NCI-H1092 (cell line): ENCODE data around the gene ANKRD11.
A peak's percentile ranks its signal among the peaks of the same experiment; 100 is the strongest.

Experiments used
- DNase-seq: peaks from one replicate; lab custom pipeline; 2025; lab: John Stamatoyannopoulos, UW

Gene ANKRD11

DNA sequence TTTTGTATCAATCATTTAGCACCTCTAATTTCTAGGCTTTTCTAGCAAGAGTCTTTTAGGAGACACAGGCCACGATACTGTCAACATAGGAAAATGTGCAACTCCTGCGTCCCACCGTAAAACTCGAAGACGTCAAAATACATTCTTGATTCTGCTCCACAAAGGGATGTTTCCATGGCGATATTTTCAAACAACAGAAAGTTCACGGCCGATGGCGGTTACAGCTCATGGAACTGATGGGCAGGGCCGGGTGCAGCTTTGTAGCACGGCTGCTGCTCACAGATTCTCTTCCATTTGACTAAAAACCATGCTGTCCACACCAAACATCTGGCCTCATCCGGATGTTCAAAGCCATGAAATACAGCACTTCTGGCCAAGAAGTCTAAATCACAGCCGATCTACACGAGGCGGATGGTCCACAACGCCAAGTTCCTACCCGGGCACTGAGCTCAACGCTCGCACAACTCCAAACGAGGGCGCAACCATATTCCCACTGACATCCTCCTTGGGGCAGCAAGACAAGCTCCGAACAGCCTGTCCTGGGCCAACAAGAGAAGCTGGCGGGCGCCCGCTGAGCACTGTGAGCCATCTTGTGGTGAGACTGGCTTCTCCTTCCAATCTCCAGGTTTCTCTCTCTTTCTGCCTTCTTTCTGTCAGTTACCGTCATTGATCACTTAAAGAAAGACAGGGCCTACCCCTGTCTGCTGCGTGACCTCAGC is 193.0 kb downstream of the ANKRD11 start:
- no peak for DNase-seq

DNA sequence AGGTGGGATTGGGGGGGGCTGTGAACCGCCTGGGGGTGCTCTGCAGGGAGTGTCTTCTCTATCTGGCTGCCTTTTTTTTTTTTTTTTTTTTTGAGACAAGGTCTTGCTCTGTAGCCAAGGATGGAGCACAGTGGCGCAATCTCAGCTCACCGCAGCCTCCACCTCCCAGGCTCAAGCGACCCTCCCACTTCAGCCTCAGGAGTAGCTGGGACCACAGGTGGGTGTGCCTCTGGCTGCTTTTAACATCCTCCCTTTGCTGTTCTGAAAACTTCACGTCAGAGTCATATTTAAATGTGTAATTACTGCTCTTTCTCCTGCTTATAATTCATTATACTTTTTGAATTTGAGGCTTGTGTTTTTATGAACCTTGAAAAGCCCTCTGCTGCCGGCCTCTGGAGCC is 194.4 kb downstream of the ANKRD11 start:
- no peak for DNase-seq

DNA sequence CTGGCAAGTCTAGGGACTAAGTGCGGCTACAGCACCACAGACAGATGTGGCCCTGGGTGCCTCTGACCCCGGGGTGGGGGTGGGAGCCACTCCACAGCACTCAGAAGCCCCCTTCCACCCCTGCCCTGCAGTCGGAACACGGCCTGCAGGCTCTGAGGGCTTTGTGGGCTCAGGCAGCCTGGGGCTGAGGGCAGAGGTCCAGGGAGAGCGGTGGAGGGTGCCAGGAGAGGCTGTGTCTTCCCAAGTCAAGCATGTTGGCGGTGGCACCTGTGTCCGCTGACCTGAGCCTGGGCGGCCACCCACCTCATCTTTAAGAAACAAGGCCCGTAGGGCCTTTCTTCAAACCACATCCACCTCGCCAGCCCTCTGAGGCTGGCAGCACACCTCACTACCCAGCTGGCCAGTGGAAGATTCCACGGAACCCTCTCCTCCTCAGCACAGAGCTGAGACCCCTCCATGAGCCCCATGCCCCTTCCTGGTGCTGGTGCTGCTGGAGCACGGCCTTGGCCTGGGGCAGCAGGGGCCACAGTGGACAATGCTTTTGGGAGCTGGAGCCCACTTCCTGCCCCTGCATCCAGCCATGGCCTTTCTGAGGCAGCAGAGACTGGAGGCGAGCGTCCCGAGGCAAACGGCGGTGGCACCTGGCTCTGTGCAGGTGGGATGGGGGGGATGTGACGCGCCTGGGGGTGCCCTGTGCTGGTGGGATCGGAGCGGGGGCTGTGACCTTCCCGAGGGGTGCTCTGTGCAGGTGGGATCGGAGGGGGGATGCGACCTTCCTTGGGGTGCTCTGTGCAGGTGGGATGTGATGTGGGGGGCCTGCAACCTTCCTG is 195.1 kb downstream of the ANKRD11 start:
- DNase-seq: no peak

DNA sequence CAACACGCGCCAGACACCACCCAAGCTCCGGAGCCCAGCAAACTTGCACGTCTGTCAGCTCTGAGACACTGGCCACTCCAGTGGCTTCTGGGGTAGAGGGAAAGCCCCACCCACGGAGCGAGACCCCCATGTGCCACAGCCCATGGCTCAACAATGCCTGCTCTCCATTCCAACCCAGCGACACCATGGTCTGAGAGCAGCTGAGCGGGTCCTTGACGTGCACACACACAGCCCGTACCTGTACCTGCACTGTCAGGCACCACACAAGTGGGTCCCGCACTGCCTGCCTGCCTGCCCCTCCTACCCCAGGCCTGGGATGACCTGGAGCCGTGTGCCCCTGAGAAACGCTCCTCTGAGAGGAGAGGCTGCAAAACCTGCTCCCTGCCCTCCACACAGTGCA is 195.9 kb downstream of the ANKRD11 start:
- no peak for DNase-seq

DNA sequence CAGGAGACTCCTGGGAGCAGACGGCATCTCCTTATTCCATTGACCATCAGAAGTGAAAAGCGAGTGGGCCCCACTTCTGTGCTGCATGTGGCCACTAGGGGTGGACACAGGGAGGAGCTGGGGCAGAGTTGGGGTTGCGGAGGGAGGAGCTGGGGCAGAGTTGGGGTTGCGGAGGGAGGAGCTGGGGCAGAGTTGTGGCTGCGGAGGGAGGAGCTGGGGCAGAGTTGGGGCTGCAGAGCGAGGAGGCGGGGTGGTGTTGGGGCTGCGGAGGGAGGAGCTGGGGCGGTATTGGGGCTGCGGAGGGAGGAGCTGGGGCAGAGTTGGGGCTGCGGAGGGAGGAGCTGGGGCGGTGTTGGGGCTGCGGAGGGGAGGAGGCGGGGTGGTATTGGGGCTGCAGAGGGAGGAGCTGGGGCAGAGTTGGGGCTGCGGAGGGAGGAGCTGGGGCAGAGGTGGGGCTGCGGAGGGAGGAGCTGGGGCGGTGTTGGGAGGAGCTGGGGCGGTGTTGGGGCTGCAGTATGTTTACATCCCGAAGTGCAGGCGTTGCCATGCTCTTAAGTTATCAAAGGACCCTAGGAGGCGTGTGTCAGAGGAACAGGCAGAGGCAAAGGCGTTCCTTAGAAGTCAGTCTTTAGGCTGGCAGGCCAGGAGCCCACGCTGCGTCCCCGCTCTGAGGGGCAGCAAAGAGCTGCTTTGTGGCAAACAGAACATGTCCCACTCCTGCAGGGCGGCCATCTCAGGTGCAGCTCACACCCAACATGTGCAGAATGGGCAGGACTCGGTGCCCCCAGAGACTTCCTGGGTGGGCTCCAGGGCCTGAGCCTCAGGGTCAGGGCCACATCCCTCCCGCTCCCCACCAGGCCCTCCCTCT is 196.9 kb downstream of the ANKRD11 start:
- DNase-seq: no peak

DNA sequence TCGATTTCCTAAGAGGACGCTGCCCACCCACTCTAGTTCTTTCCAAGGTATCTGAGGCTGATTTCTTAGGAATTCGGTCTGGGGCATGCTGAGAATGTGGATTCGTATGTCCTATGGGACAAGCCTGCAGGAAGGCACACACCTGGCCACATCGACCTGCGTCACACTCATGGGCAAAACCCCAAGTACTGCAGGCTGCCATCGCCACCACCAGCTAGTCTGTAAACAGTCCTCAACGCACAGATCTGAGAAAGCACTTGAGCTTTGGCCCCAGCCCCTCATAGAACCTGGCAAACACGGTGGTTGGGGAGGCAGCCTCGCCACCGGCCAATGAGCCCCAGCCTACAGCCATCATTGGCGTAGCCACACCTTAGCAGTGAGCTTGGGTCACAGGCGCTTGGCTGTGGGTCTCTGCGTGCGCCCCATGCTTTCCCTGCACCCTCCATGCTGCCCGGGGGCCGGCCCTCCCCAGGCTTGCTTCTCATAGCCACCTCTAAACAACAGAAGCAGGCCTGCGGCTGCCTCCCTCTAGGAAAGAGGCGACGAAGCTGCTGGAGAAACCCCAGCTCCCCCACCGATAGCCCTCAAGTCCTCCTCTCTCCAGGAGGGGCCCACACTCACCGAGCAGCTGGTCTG is 197.8 kb downstream of the ANKRD11 start:
- no peak for DNase-seq

DNA sequence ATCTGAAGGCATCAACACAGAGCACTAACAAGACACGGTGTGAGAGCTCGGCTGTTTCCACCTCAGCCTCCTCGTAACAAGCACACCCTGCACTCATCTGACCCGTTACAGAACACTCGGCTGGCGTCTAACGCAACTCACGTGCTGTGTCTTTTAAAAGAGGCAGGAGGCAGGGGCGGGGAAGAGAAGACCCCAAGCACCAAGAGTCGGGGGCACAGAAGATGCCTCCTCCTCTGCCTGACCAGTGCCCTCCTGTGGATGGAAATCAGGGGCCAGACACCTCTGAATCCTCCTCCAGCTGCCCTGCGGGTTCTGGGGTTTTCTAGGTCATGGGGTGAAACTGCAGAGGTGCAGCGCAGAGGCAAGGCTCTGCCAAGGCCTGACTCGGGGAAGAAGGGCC is 198.6 kb downstream of the ANKRD11 start:
- no peak for DNase-seq

DNA sequence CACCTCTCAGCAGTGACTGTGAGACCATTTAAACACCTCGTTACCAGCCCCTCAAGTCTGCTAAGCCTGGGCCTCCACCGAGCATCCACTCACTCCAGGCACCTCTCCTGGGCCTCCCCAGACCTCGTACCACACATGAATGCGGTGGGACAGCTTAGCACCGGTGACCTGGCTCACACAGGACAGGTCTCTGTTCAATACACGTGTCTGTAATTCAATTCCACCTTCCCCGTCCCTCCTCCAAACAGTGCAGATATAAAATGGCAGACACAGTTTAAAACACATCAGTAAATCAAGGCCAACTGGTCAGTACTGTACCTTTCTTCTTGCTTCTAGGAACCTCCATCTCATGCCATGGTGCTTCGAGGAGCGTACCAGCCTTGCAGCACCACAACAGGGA is 199.0 kb downstream of the ANKRD11 start:
- no peak for DNase-seq

DNA sequence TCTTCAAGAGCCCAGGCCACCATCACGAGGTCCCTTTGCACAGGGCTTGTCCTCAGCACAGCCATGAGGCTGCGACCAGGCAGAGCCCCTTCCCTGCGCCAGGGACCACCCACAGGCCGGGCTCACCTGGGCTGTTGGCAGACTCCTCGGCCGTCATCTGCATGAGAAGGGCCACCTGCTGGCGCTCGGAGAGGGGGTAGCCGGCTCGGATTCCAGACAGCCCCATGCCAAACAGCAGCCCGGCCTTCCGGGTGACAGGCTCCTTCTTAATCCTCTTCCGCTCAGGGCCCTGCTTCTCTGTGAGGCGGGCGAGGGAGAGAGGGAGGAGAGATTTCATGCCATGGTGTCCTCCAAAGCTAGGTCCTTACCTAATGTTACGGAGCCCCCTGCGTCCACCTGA is 199.5 kb downstream of the ANKRD11 start:
- DNase-seq: no peak

DNA sequence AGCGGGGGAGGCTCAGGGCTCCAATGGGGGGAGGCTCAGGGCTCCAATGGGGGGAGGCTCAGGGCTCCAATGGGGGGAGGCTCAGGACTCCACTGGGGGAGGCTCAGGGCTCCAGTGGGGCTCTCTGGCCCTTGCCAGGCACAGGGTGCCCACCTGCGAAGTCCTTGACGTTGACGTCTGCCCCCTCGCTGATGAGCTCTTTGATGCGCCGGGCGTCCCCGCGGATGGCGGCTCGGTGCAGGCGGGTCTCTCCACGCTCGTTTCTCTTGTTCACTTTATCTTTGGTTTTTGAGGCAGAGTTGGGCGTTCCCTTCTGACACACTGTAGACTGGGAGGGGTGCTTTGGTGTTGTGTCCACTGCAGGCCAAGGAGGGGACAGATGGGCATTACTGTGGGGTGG is 199.9 kb downstream of the ANKRD11 start:
- no peak for DNase-seq

DNA sequence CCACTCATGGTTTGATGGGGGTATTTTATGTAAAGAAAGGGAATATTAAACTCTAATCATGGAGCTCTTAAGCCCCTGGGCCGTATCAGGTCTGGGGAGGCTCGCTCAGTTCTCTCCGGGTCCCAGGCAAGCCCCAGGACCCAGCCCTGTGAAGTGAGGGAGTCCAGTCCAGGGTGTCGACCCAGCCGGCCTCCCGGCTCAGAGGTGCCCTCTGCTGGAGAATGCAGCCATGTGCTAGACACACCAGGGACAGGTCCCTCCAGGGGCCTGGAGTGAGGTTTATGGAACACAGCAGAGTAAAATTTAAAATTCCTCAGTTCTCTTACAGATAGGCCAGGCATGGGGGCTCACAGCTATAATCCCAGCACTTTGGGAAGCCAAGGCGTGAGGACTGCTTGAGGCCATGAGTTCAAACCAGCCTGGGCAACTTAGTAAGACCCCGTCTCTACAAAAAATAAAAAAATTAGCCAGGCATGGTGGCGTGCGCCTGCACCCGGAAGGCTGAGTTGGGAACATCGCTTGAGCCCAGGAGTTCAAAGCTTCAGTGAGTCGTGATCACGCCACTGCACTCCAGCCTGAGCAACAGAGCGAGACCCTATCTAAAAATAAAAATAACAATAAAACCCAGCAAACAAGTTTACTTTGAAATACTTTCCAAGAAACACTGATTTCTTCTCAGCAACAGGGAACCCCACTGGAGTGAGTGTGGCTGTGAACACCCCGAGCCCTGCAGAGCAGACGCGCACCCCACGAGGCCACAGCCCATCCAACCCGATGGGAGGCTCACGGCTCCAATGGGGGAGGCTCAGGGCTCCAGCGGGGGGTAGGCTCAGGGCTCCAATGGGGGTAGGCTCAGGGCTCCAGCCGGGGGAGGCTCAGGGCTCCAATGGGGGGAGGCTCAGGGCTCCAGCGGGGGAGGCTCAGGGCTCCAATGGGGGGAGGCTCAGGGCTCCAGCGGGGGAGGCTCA is 200.6 kb downstream of the ANKRD11 start:
- DNase-seq: peak; percentile 49

DNA sequence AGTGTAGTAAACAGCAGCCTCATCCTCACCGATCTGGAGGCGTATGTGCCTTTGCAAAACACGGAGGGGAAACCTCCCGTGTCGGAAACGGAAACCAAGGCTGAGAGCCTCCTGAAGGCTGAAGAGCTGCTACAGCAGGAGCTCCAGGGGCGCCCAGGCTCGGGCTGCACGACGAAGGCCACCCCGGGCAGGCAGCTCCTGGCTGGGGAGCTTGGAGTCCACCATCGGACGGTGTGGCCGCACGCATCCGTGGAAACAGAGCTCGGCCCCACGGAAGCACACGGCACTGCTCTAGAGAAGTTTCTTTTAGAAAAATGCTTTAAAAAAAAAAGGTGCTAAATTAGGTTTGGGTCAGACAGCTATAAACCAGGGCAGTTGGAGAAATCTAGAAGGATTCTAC is 201.4 kb downstream of the ANKRD11 start:
- no peak for DNase-seq

DNA sequence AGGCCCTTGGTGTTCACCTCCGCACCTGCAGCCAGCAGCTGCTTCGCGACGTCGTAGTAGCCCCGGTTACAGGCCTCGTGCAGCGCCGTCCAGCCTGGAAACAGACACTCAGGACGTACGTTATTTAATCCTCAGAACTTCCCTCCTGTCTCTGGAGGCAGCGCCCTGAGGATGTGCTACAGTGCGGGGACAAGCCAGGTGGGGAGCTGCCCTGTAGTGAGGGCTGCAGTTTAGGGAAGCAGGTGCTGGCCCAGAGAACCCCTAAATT is 201.8 kb downstream of the ANKRD11 start:
- no peak for DNase-seq

DNA sequence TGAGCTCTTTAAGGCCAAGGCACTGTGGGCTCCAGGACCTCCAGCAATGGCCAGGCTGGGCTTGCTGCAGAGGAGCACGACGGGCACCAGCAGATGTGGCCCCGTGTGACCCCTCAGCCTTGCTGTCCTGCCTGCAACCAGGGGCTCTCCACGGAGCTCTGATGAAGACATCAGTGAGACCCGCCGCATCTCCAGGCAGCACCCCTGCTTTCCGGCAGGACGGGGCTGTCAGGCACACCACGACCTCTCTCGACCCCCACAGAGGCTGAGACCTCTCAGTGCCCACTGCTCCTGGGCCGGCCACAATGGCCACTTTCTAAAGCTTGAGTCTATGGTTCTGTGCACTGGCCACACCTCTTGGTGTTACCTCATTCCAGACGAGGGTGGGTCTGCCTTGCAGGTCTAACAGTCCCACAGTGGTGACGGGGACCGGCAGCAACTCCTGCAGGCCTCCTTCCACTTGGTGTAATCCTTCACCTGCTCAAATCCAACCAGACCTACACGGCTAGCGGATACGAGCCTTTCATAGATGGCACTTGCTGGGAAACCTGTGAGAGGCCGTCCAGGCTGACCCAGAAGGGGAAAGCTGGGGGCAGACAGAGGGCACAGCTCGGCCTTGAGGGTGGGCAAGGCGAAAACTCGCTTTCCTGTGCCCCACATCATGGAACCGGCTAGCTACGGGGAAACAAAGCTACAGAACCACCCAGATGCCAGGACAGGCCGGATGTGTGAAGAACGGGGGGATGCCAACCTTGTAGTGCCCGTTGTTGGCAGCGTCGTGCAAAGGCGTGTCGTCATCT is 202.4 kb downstream of the ANKRD11 start:
- no peak for DNase-seq

DNA sequence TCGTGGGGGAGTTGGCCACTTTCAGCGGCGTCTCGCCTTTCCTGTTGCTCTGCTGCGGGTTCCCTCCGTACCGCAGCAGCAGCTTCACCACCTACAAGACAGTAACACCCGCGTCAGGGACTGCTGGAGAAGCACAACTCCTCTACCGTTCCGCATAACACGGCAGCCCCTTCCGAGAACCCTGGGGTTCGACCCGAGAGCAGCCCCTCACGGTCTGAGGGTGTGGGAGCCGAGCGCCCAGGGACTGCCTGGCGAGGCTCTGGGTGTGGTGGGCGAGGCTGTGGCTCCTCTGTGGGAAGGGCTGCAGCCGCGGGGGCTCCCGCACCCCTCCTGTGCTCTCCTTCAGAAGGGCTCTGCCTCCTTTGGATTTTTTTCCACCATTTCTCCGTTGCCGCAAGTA is 204.3 kb downstream of the ANKRD11 start:
- DNase-seq: no peak

DNA sequence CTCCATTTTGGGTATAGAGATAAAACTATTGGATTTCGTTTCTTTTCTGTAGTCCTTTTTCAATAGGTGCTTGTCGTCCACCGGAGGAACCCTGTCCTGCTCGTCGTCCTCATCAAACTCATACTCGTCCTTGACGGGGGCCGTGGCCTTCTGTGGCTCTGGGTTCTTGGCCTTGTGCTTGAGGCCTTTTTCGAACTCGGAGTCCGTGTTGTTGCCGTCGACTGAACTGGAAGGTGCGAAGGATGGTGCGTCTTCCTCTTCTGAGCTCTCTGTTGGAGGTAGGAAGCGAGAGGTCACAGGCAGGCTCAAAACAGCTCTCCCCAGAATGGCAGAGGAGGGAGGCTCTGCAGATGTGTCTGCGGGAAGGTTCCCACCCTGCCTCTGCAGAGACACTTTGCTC is 205.0 kb downstream of the ANKRD11 start:
- no peak for DNase-seq

DNA sequence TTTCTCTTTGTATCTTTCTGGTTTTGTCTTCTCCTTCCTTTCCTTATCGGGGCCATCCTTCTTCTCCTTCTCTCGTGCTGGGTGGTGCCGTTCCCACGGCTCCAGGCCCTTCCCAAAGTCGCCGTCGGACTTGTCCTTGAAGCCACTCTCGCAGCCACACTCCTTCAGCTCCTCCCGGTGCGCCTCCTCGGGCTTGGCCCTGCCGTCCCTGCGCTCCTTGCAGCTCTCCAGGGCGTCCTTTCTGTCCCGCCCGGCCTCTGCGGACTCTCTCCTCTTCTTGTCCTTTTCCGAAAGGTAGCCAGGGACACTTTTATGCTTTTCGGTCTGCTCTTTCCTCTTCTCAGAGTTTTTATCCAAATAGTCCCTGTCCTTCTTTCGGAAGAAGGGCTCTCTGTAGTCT is 206.9 kb downstream of the ANKRD11 start:
- no peak for DNase-seq

DNA sequence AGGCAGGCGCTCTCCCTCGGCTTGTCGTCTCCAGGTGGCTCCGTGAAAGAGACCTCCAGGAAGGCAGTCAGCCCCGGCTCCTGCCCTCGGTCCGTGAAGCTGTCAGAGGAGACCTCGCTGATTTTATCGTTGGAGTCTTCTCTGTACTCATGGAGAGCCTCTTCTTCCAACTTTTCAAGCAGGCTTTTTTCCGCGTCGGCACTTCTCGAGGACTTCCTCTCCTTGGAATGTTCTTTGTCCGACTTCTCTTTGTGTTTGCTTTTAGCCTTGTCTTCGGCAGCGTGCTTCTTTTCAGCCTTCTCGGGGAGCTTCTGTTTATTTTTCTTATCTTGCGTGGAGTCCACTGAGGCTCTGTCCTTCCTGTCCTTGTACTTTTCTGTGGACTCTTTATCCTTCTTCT is 207.8 kb downstream of the ANKRD11 start:
- no peak for DNase-seq

DNA sequence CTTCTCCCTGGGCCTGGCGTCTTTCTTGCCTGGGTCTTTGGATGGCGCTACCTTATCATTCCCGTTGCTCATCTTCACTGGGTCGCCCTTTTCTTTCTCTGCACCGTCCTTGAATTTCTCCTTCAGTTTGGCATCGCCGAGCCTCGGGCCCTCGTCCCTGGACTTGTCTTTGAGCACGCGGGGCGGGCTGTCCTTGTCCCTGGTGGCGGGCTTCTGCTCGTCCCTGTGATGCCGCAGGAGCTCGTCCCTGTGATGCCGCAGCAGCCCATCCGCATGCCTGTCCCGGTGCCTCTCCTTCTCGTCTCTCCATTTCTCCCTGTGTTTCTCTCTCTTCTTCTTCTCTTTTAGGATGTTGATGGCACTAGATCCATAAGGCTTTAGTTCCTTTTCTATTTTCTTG is 208.5 kb downstream of the ANKRD11 start:
- no peak for DNase-seq

DNA sequence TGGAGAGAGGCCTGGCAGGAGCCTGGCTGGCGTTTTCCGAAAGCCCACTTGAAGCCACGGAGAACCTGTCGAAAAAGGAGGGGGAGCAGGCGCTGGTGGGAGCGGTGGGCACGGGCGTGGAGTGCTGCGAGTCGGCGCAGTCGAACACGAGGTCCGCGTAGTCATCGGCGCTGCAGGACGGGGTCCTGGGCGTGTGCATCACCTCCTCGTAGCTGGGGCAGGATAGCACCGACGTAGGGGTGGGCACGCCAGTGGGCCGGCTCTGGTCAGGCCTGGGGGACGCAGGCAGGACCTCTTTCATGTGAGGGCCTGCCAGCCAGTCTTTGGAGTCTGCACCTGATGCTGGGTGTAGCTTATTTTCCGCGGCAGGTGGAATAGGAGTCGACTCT is 209.2 kb downstream of the ANKRD11 start:
- no peak for DNase-seq
